Measurements from ENCODE around the gene MRC2.

Gene MRC2

DNA sequence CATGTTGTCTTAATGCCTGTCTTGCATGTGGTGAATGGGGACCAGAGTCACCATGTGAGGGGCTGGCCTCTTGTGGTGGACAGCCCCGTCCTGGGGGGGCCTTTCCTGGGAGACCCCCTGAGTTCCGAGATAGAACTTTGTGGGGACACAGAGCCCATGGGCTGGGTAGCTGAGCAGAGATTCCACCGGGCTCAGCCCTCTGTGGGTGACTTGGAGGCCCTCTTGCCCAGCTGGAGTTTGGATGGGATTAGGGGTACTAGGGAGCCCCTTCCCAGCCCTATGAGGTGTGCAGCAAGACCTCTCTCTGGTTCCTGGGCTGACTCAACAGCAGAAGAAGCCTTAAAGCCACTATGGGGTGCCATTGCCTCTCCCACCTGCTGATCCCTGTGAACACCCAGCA is 38.1 kb downstream of the MRC2 start:
- DNase-seq = no peak

DNA sequence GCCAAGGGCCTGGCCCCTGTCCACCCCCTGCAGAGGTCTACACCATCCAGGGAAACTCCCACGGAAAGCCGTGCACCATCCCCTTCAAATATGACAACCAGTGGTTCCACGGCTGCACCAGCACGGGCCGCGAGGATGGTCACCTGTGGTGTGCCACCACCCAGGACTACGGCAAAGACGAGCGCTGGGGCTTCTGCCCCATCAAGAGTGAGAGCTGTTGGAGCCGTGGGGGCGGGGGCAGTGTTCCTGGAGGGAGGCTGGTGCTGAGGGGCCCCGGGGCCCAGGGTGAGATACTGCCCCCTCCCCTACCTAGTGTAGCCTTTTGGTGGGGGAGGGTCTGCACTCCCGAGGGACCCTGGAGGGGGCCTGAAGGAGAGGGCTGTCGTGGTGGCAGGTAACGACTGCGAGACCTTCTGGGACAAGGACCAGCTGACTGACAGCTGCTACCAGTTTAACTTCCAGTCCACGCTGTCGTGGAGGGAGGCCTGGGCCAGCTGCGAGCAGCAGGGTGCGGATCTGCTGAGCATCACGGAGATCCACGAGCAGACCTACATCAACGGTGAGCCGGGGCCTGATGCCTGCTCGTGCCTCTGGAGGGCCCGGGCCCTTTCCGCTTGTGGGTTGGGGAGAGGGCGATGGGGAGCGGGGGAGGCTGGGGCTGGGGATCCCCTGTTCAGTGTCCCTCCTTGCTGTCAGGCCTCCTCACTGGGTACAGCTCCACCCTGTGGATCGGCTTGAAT is 38.8 kb downstream of the MRC2 start:
- DNase-seq = no peak

DNA sequence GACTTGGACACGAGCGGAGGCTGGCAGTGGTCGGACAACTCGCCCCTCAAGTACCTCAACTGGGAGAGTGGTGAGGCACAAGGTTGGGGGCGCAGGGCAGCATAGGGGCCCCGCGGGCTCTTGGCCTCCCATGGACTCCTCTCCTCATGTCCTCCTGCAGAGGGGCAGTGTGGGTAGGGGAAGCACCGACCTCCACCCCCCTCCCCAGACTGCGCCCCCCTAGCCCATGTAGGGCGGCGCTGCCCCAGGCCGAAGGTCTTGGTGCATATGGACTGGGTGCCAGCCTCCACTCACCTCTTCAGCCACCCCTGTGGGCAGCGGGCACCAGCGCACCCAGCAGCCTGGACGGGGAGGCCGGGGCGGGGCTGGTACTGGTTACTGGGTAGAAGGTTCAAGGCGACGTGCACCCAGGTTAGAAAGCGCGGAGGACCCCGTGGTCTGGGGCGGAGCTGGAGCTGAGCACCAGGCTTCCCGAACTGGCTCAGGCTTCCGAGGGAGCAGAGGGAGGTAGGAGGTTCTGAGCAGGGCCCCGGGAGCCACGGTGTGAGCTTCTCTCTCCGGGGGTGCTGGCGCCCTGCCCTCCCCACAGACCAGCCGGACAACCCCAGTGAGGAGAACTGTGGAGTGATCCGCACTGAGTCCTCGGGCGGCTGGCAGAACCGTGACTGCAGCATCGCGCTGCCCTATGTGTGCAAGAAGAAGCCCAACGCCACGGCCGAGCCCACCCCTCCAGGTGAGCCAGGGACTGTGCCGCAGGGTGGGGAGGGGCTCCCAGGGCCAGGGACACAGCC is 39.5 kb downstream of the MRC2 start:
- DNase-seq = no peak

DNA sequence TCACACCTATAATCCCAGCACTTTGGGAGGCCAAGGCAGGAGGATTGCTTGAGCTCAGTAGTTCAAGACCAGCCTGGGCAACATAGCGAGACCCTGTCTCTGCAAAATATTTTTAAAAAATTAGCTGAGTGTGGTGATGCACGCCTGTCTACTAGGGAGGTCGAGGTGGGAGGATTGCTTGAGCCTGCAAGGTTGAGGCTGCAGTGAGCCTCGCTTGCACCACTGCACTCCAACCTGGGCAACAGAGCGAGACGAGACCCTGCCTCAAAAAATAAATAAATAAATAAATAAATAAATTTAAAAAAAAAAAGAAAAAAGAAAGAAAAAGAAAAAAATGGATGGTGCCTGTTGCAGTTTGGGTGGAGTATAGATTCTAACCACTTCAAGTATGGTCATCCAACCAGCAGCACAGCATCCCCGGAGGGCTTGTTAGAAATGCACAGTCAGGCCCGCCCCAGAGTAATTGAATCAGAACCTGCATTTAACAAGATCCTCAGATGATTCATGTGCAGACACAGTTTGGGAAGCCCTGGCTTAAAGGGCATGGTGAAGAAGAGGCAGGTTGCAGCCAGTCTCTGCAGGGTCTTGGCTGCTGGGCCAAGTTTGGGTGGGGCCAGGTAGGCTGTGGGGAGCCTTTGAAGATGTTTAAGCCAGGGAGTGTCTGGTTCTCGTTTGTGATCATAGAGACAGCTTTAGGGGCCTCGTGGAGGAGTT is 40.8 kb downstream of the MRC2 start:
- no peak for DNase-seq

GRCh38 chr17:62670202-62670821 is 42.8 kb downstream of the MRC2 start:
- DNase-seq = no peak

DNA sequence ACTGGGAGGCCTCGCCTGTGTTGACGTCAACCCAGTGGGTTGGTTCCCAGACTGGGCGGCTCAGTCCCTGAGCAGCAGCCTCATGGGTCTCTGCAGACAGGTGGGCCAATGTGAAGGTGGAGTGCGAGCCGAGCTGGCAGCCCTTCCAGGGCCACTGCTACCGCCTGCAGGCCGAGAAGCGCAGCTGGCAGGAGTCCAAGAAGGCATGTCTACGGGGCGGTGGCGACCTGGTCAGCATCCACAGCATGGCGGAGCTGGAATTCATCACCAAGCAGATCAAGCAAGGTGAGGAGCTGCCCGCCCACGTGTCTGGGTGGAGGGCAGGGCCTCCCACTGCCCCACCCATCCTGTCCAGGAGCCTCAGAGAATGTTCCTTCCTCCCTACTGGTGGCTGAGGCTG is 44.1 kb downstream of the MRC2 start:
- DNase-seq = peak; percentile 65

GRCh38 chr17:62672957-62673356 is 45.5 kb downstream of the MRC2 start:
- no peak for DNase-seq

DNA sequence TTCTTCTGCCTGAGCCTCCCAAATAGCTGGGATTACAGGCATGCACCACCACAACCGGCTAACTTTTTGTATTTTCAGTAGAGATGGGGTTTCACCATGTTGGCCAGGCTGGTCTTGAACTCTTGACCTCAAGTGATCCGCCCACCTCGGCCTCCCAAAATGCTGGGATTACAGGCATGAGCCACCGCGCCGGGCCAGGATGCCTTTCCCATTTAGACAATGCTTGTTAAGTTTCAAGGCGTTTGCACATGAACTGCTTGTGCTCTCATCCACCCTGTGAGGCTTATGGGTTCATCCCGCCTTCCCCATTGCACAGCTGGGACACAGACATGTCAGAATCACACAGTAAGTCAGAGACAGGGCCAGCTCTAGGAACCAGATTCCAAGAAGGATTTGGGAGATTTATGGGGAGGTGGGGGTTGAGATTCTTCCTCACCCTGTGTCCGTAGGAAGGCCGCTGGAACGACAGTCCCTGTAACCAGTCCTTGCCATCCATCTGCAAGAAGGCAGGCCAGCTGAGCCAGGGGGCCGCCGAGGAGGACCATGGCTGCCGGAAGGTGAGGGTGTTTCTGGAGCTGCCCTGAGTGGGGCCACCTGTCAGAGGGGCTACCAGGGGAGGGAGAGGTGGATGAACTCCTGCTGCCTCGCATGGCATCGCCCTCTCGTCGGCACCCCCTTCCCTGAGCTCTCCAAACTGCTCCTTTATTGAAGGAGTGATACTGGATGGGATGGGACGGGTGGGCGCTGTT is 46.3 kb downstream of the MRC2 start:
- DNase-seq = no peak

- no peak for DNase-seq
Measured at GRCh38 chr17:62674363-62674739, 46.9 kb downstream of the MRC2 start.

DNA sequence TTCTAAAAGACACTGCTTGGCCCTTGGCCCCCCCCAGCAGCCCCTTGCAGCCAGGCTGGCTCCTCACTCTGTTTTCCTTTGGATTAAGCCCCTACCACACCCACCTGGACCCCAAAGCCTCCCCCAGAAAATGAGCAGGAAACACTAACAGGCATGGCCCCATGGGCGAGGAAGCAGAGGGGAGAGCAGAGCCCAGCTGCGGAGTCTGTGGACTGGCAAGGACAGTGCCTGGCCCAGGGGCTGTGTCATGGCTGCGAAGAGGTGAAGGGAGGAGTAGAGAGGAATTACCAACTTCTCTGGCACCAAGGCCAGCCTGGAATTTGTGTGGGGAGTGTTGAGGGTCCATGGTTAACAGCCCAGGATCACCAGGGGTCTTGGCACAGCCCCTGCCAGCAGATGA is 47.4 kb downstream of the MRC2 start:
- no peak for DNase-seq

DNA sequence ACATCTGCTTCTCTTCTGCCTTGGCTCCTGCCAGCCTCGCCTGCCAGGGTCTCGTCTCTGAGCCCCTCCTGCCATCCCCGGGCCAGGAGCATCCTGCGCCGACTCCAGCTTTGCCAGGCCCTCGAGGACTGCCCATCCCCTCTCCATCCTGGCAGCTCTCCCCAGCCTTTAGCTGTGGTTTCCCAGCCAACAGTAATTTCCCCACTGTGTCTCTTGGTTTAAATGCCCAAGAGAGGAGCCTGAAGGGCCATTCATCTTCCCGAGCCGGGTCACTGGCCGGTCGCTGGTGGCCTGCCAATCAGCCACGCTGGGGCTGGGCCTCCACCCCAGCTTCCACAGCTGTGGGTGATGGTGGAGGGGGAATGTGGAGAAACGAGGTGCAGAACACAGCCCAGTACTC is 47.8 kb downstream of the MRC2 start:
- DNase-seq = no peak

DNA sequence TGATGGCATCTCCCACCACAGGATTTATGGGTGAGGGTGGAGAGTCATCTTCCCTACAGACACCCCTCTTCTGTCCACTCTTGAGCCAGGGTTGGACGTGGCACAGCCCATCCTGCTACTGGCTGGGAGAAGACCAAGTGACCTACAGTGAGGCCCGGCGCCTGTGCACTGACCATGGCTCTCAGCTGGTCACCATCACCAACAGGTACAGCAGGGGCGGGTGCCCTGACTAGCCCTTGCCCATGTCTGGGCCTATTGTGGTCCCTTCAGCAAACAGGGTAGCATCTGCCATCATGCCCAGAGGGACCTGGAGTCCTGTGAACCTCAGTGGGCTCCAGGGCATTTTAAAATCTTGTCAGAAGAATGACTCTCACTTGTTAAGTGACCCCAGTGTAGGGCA is 48.2 kb downstream of the MRC2 start:
- no peak for DNase-seq

- no peak for DNase-seq
Measured at GRCh38 chr17:62676231-62676943, 48.9 kb downstream of the MRC2 start.

GRCh38 chr17:62676952-62677596 is 49.6 kb downstream of the MRC2 start:
- no peak for DNase-seq

DNA sequence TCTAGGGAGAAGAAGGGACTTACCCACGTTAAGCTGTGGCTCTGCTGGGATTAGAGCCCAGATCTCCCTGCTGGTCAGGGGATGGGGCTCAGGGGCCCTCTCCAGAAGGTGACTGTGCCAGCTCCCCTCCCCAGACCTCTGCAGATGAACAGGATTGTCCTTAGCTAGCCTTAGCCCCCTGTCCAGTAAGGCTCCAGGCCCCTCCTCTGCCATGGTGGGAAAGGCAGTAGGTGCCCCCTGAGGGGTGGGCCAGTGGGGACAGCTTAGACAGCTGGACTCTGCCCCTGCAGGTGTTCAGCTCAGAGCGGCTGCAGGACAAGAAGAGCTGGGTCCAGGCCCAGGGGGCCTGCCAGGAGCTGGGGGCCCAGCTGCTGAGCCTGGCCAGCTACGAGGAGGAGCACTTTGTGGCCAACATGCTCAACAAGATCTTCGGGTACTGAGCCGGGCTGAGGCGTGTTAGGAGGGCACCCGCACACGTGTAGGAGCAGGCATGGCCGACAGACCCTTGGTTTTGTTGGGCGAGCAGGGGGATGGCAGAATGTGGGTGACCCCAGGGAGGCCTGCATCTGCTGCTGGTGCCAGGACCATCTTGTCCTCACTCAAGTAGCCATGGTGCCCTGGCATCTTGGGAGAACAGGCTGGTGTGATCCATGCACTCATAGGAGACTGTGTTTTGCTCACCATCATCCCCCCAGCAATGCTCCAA is 50.9 kb downstream of the MRC2 start:
- no peak for DNase-seq

GRCh38 chr17:62679866-62680377 is 52.5 kb downstream of the MRC2 start:
- DNase-seq = no peak

DNA sequence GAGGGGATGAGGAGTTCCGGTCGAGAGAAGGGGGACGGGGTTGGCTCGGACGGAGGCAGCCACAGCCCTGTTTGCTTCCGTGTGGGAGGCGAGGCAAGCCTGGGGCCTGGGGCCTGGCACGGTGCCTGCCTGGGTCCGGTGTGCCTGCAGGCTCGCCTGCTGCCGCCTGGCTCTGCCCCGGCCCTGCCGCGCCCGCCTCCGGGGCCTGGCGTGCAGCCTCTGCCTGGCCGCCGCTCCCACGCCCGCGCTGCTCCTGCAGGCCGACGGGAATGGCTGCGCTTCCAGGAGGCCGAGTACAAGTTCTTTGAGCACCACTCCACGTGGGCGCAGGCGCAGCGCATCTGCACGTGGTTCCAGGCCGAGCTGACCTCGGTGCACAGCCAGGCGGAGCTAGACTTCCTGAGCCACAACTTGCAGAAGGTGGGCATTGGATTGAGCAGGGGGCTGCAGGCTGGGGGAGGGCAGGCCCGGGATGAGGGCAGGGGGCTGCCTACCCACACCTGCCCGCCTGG is 53.1 kb downstream of the MRC2 start:
- DNase-seq = no peak

GRCh38 chr17:62681061-62681938 is 53.8 kb downstream of the MRC2 start:
- no peak for DNase-seq

- no peak for DNase-seq
Measured at GRCh38 chr17:62681939-62682381, 54.5 kb downstream of the MRC2 start.

Measured in SHP77 treated with DMSO at 0.1 percent for 48 hours (cell line).